ENCODE results near the gene CARD19. TPM values are rescaled to one million over a fixed set of nuclear protein-coding genes. Genes with fewer than 3 reads are reported as not detected.

Gene CARD19
- total and polyA plus RNA-seq, 4 experiments from 2014 or later = 57.8 to 88.7 (median 64.9) TPM

- peak in 1 of 5 donors; percentile 35 for DNase-seq
- H3K27ac Mint-ChIP-seq = peak overlapping the region; percentile 55 to 98 (median 78)
- ChIA-PET CTCF (ENCODE audit: partially characterized antibody) (interaction anchor here (1.0 to 1.9 kb wide), 2 partner anchors 9 to 20 kb away, joined by 3 to 8 read pairs; no protein-coding TSS in a partner anchor), POLR2A (ENCODE audit: partially characterized antibody) (interaction anchor here (0.8 to 1.3 kb wide), 3 partner anchors 15 to 36 kb away, joined by 3 to 4 read pairs (median 3); no protein-coding TSS in a partner anchor)
- Histone ChIP-seq H3K27ac (ENCODE audit: low read depth, low read length) (no peak overlapping the region), H3K27me3 (ENCODE audit: insufficient read depth, low read length) (no peaks in the 10 kb centered on the region), H3K36me3 (ENCODE audit: insufficient read depth, low read length) (peaks cover 7% of the 10 kb centered on the region), H3K4me1 (ENCODE audit: insufficient read depth, low read length) (peaks cover 76% of the 10 kb centered on the region), H3K4me3 (ENCODE audit: low read length in 2 of 2) (no peak overlapping the region), H3K9me3 (ENCODE audit: control insufficient read depth in 1 of 2, low read length in 2 of 2) (no peaks in the 10 kb centered on the region)
- intact Hi-C loops (cut with micrococcal nuclease) = no loop called here
- H3K9me3 Mint-ChIP-seq = no peaks in the 10 kb centered on the region
- H3K4me3 Mint-ChIP-seq = peak overlapping the region in 4 of 8 donors; percentile 4 to 43 (median 16)
- H3K36me3 Mint-ChIP-seq = peaks cover 0 to 32% of the 10 kb centered on the region in 2 donors
- no peaks in the 10 kb centered on the region for H3K27me3 Mint-ChIP-seq
- H3K4me1 Mint-ChIP-seq = peaks cover 41 to 93% (median 62%) of the 10 kb centered on the region in 4 donors
Measured at GRCh38 chr9:93128715-93129224, 32.8 kb downstream of the CARD19 start.

- POLR2A ChIA-PET (ENCODE audit: partially characterized antibody) = interaction anchor here (0.5 to 1.3 kb wide), 5 partner anchors 10 to 255 kb away, joined by 3 to 4 read pairs (median 3); no protein-coding TSS in a partner anchor
- peak overlapping the region in 4 of 7 donors; percentile 35 to 98 (median 61) for H3K27ac Mint-ChIP-seq
- H3K27ac ChIP-seq (ENCODE audit: low read depth, low read length) = no peak overlapping the region
- DNase-seq = no peak
- peaks cover 41 to 89% (median 62%) of the 10 kb centered on the region in 4 donors for H3K4me1 Mint-ChIP-seq
- H3K4me1 ChIP-seq (ENCODE audit: insufficient read depth, low read length) = peaks cover 76% of the 10 kb centered on the region
- no peaks in the 10 kb centered on the region for H3K27me3 ChIP-seq (ENCODE audit: insufficient read depth, low read length)
- no peaks in the 10 kb centered on the region for H3K9me3 Mint-ChIP-seq
- intact Hi-C loops (cut with micrococcal nuclease) = no loop called here
- no peaks in the 10 kb centered on the region for H3K9me3 ChIP-seq (ENCODE audit: control insufficient read depth in 1 of 2, low read length in 2 of 2)
- H3K36me3 ChIP-seq (ENCODE audit: insufficient read depth, low read length) = peaks cover 7% of the 10 kb centered on the region
- no peak overlapping the region for H3K4me3 ChIP-seq (ENCODE audit: low read length in 2 of 2)
- no peak overlapping the region for H3K4me3 Mint-ChIP-seq
- no peaks in the 10 kb centered on the region for H3K27me3 Mint-ChIP-seq
- CTCF ChIA-PET (ENCODE audit: partially characterized antibody) = interaction anchor here (1.0 to 1.9 kb wide), 2 partner anchors 9 to 20 kb away, joined by 3 to 8 read pairs; no protein-coding TSS in a partner anchor
- peaks cover 0 to 28% of the 10 kb centered on the region in 2 donors for H3K36me3 Mint-ChIP-seq
Measured at GRCh38 chr9:93129286-93129685, 33.3 kb downstream of the CARD19 start.

- Histone ChIP-seq H3K27ac (ENCODE audit: low read depth, low read length) (no peak overlapping the region), H3K36me3 (ENCODE audit: insufficient read depth, low read length) (peaks cover 3% of the 10 kb centered on the region), H3K4me1 (ENCODE audit: insufficient read depth, low read length) (peaks cover 82% of the 10 kb centered on the region), H3K4me3 (ENCODE audit: low read length in 2 of 2) (no peak overlapping the region), H3K9me3 (ENCODE audit: control insufficient read depth in 1 of 2, low read length in 2 of 2) (no peaks in the 10 kb centered on the region), H3K27me3 (ENCODE audit: insufficient read depth, low read length) (no peaks in the 10 kb centered on the region)
- peak overlapping the region in 1 of 8 donors; percentile 96 for H3K4me3 Mint-ChIP-seq
- no peaks in the 10 kb centered on the region for H3K27me3 Mint-ChIP-seq
- ChIA-PET POLR2A (ENCODE audit: partially characterized antibody) (interaction anchor here (0.5 to 1.5 kb wide), 7 partner anchors 9 to 254 kb away, joined by 3 to 4 read pairs (median 3); no protein-coding TSS in a partner anchor), CTCF (ENCODE audit: partially characterized antibody) (interaction anchor here (1.9 to 2.3 kb wide), 2 partner anchors 10 to 21 kb away, joined by 6 to 8 read pairs; no protein-coding TSS in a partner anchor)
- intact Hi-C loops (cut with micrococcal nuclease) = loop anchor here (5.0 to 10.0 kb wide), 3 partner anchors 68 to 435 kb away; partner anchors contain the start of genes FAM120A and FAM120AOS
- peaks cover 46 to 89% (median 67%) of the 10 kb centered on the region in 4 donors for H3K4me1 Mint-ChIP-seq
- peaks cover 0 to 28% of the 10 kb centered on the region in 2 donors for H3K36me3 Mint-ChIP-seq
- no peaks in the 10 kb centered on the region for H3K9me3 Mint-ChIP-seq
- no peak for DNase-seq
- peak overlapping the region in 4 of 7 donors; percentile 50 to 98 (median 80) for H3K27ac Mint-ChIP-seq
Measured at GRCh38 chr9:93129691-93130500, 33.9 kb downstream of the CARD19 start.

GRCh38 chr9:93130861-93131481, 35.0 kb downstream of the CARD19 start:
- Histone ChIP-seq H3K4me3 (ENCODE audit: low read length in 2 of 2) (no peak overlapping the region), H3K36me3 (ENCODE audit: insufficient read depth, low read length) (no peaks in the 10 kb centered on the region), H3K27ac (ENCODE audit: low read depth, low read length) (peak overlapping the region; percentile 12), H3K27me3 (ENCODE audit: insufficient read depth, low read length) (no peaks in the 10 kb centered on the region), H3K4me1 (ENCODE audit: insufficient read depth, low read length) (peaks cover 80% of the 10 kb centered on the region), H3K9me3 (ENCODE audit: control insufficient read depth in 1 of 2, low read length in 2 of 2) (no peaks in the 10 kb centered on the region)
- ChIA-PET CTCF (ENCODE audit: partially characterized antibody) (interaction anchor here (1.6 to 2.3 kb wide), 3 partner anchors 11 to 24 kb away, joined by 4 to 6 read pairs (median 4); no protein-coding TSS in a partner anchor), POLR2A (ENCODE audit: partially characterized antibody) (interaction anchor here (0.8 to 1.8 kb wide), 8 partner anchors 10 to 167 kb away, joined by 3 to 7 read pairs (median 4); no protein-coding TSS in a partner anchor)
- Mint-ChIP-seq H3K36me3 (peaks cover 0 to 22% of the 10 kb centered on the region in 2 donors), H3K27me3 (no peaks in the 10 kb centered on the region), H3K4me3 (peak overlapping the region in 6 of 8 donors; percentile 35 to 96 (median 88)), H3K27ac (peak overlapping the region in 6 of 7 donors; percentile 22 to 98 (median 71)), H3K9me3 (no peaks in the 10 kb centered on the region), H3K4me1 (peaks cover 44 to 88% (median 63%) of the 10 kb centered on the region in 4 donors)
- DNase-seq = no peak
- intact Hi-C loops (cut with micrococcal nuclease) = loop anchor here (5.0 to 10.0 kb wide), 3 partner anchors 69 to 434 kb away; partner anchors contain the start of genes FAM120A and FAM120AOS

GRCh38 chr9:93131599-93132286, 35.7 kb downstream of the CARD19 start:
- CTCF ChIA-PET (ENCODE audit: partially characterized antibody) = interaction anchor here (1.6 to 2.3 kb wide), 3 partner anchors 12 to 25 kb away, joined by 4 to 6 read pairs (median 4); no protein-coding TSS in a partner anchor
- peak in 1 of 5 donors; percentile 35 for DNase-seq
- H3K36me3 ChIP-seq (ENCODE audit: insufficient read depth, low read length) = no peaks in the 10 kb centered on the region
- H3K4me1 ChIP-seq (ENCODE audit: insufficient read depth, low read length) = peaks cover 72% of the 10 kb centered on the region
- peaks cover 37 to 85% (median 60%) of the 10 kb centered on the region in 4 donors for H3K4me1 Mint-ChIP-seq
- no peaks in the 10 kb centered on the region for H3K27me3 ChIP-seq (ENCODE audit: insufficient read depth, low read length)
- POLR2A ChIA-PET (ENCODE audit: partially characterized antibody) = interaction anchor here (0.8 to 1.8 kb wide), 10 partner anchors 10 to 168 kb away, joined by 3 to 7 read pairs (median 3); no protein-coding TSS in a partner anchor
- H3K27ac Mint-ChIP-seq = peak overlapping the region; percentile 53 to 98 (median 87)
- peak overlapping the region; percentile 26 to 96 (median 88) for H3K4me3 Mint-ChIP-seq
- peaks cover 0 to 18% of the 10 kb centered on the region in 2 donors for H3K36me3 Mint-ChIP-seq
- H3K9me3 ChIP-seq (ENCODE audit: control insufficient read depth in 1 of 2, low read length in 2 of 2) = no peaks in the 10 kb centered on the region
- no peaks in the 10 kb centered on the region for H3K9me3 Mint-ChIP-seq
- no peak overlapping the region for H3K4me3 ChIP-seq (ENCODE audit: low read length in 2 of 2)
- no peaks in the 10 kb centered on the region for H3K27me3 Mint-ChIP-seq
- intact Hi-C loops (cut with micrococcal nuclease) = loop anchor here (5.0 to 10.0 kb wide), 3 partner anchors 69 to 433 kb away; partner anchors contain the start of genes FAM120A and FAM120AOS
- H3K27ac ChIP-seq (ENCODE audit: low read depth, low read length) = peak overlapping the region; percentile 92
